AG09319 (cell line): ENCODE data around the gene FREY1.

Source experiments
- DNase-seq: peaks from one replicate; pipeline ENCODE4 v3.0.0-alpha.2; 2010; ENCODE audit warnings: low read depth; ENCODE audit errors: extremely low read depth
- TF ChIP-seq, protein P1 (sequence below): IDR thresholded peaks from 2 replicates; pipeline ENCODE4 v1.5.1; 2011; ENCODE audit warnings: low read depth, mild to moderate bottlenecking, inconsistent platforms, low read length, moderate library complexity

The FREY1 gene

GRCh38 chr11:45896422-45896984 is 10.6 kb downstream of the FREY1 start:
- TF ChIP-seq, protein P1, sequence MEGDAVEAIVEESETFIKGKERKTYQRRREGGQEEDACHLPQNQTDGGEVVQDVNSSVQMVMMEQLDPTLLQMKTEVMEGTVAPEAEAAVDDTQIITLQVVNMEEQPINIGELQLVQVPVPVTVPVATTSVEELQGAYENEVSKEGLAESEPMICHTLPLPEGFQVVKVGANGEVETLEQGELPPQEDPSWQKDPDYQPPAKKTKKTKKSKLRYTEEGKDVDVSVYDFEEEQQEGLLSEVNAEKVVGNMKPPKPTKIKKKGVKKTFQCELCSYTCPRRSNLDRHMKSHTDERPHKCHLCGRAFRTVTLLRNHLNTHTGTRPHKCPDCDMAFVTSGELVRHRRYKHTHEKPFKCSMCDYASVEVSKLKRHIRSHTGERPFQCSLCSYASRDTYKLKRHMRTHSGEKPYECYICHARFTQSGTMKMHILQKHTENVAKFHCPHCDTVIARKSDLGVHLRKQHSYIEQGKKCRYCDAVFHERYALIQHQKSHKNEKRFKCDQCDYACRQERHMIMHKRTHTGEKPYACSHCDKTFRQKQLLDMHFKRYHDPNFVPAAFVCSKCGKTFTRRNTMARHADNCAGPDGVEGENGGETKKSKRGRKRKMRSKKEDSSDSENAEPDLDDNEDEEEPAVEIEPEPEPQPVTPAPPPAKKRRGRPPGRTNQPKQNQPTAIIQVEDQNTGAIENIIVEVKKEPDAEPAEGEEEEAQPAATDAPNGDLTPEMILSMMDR: no peak
- no peak for DNase-seq

DNA sequence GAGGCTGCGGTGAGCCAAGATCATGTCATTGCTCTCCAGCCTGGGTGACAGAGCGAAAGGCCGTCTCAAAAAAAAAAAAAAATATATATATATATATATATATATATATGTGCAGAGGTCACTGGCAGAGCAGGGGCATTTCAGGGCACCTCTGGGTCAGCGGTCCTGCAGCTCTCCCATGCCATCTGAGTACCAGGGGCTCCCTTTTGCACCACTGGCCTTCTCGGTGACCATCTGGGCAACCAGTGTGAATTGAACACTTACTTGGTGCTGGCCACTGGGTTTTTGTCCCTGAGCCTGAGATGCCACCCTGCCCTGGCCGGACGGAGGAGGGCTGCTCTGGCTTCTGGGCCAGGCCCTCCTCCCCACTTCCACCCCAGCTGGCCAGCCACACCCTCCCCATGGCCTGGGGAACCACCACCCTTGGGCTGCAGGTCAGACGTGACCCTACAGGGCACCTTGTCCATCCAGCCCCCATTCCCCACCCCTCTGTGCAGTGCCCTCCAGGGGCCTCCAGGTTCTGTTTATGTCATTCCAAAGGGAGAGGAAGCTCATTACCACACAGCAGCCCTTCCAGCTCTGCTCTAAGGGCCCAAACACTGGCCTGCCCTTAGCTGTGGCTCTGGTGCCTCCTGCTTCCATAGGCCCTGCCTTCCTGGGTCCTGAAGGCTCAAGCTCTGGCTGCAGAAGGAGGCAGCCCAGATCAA is 11.4 kb downstream of the FREY1 start:
- no peak for DNase-seq
- TF ChIP-seq, protein P1: no peak

- no peak for DNase-seq
- TF ChIP-seq, protein P1: no peak
Observed at GRCh38 chr11:45894555-45895247, 12.4 kb downstream of the FREY1 start.

- DNase-seq: no peak
- TF ChIP-seq, protein P1: no peak
Observed at GRCh38 chr11:45892856-45893255, 14.2 kb downstream of the FREY1 start.

- no peak for DNase-seq
- TF ChIP-seq, protein P1: no peak
Observed at GRCh38 chr11:45890886-45891550, 16.1 kb downstream of the FREY1 start.

GRCh38 chr11:45889966-45890365 is 17.1 kb downstream of the FREY1 start:
- TF ChIP-seq, protein P1: no peak
- DNase-seq: no peak

- TF ChIP-seq, protein P1: no peak
- DNase-seq: no peak
Observed at GRCh38 chr11:45889555-45889954, 17.5 kb downstream of the FREY1 start.
